ENCODE data around the gene AGPAT2.

The AGPAT2 gene

GRCh38 chr9:136643596-136644342 lies 43.5 kb downstream of the AGPAT2 start:
- DNase-seq: no peak

- no peak for DNase-seq
Observed at GRCh38 chr9:136642439-136642921, 44.8 kb downstream of the AGPAT2 start.

GRCh38 chr9:136640171-136641111 lies 46.8 kb downstream of the AGPAT2 start:
- no peak for DNase-seq

- no peak for DNase-seq
Observed at GRCh38 chr9:136634904-136635303, 52.4 kb downstream of the AGPAT2 start.

GRCh38 chr9:136632491-136633106 lies 54.7 kb downstream of the AGPAT2 start:
- DNase-seq: peak; percentile 7

- DNase-seq: peak; percentile 14
Observed at GRCh38 chr9:136632072-136632471, 55.2 kb downstream of the AGPAT2 start.

GRCh38 chr9:136631038-136632000 lies 55.9 kb downstream of the AGPAT2 start:
- DNase-seq: peak; percentile 63

- no peak for DNase-seq
Observed at GRCh38 chr9:136630662-136630992, 56.6 kb downstream of the AGPAT2 start.

- DNase-seq: peak; percentile 40
Observed at GRCh38 chr9:136629879-136630661, 57.2 kb downstream of the AGPAT2 start.

GRCh38 chr9:136629001-136629878 lies 58.0 kb downstream of the AGPAT2 start:
- DNase-seq: no peak

GRCh38 chr9:136628268-136628667 lies 59.0 kb downstream of the AGPAT2 start:
- DNase-seq: no peak

- no peak for DNase-seq
Observed at GRCh38 chr9:136627703-136628102, 59.6 kb downstream of the AGPAT2 start.

GRCh38 chr9:136626740-136627642 lies 60.3 kb downstream of the AGPAT2 start:
- DNase-seq: no peak

- no peak for DNase-seq
Observed at GRCh38 chr9:136626066-136626725, 61.1 kb downstream of the AGPAT2 start.

- no peak for DNase-seq
Observed at GRCh38 chr9:136625101-136626065, 61.9 kb downstream of the AGPAT2 start.

GRCh38 chr9:136624184-136624951 lies 62.9 kb downstream of the AGPAT2 start:
- no peak for DNase-seq

- DNase-seq: no peak
Observed at GRCh38 chr9:136623842-136624183, 63.4 kb downstream of the AGPAT2 start.

Measured in activated T-cell treated with anti-CD3 and anti-CD28 coated beads for 4 hours (primary cell).